HCT116 (cell line): ENCODE measurements around the gene SLC2A4. TPM values are rescaled to one million over a fixed set of nuclear protein-coding genes. Genes with fewer than 3 reads are reported as not detected.

Source experiments
- ATAC-seq: fragments of 200-7000 bp; cut with Tn5 transposase; 2 replicates; pipeline ENCODE4 v1.9.1; 2020; ENCODE audit warnings: mild to moderate bottlenecking, moderate library complexity
- BruUV-seq: library from RNA; stranded (reverse); fragments of 400-500 nt; replicated peaks from 2 replicates; lab custom pipeline; 2021; lab: Mats Ljungman, UMichigan
- CTCF ChIA-PET: fragments of 300-600 bp; sonication (Branson Sonifier 250); formaldehyde crosslinking; loops from one replicate; lab custom pipeline; 2021; ENCODE audit warnings: antibody characterized with exemption; lab: Charles Lee
- POLR2A ChIA-PET: fragments of 300-600, 350-600 bp; sonication (Branson Sonifier 250); formaldehyde crosslinking; loops from one replicate; lab custom pipeline; 2021; ENCODE audit warnings: antibody characterized with exemption; lab: Charles Lee
- RAD21 ChIA-PET, 2 experiments: fragments of 300-600 bp; sonication (Branson Sonifier 250); formaldehyde crosslinking; loops; one replicate each; lab custom pipeline; 2023; ENCODE audit warnings: low total read pairs in 2 of 2; ENCODE audit not compliant: uncharacterized antibody in 2 of 2, unreplicated experiment in 2 of 2, low non-redundant PET in 1 of 2; lab: Charles Lee
- DNase-seq: peaks from one replicate; pipeline ENCODE4 v3.0.0-alpha.2; 2010; ENCODE audit warnings: low read depth, low spot score
- H2AFZ ChIP-seq: fragments of 200-600 bp; shearing (Covaris generic), sonication (generic); 2 replicates; pipeline ENCODE4 v1.6.1; 2017; ENCODE audit warnings: low read depth, mixed run types, mixed read lengths, antibody characterized with exemption, low read length; ENCODE audit not compliant: poor library complexity, severe bottlenecking
- H3K27ac ChIP-seq: 2 replicates; pipeline ENCODE4 v1.5.1; 2012; ENCODE audit warnings: low read depth, low read length
- H3K27me3 ChIP-seq: fragments of 200-600 bp; sonication (generic); 2 replicates; pipeline ENCODE4 v1.6.1; 2016; ENCODE audit warnings: mixed run types, low read length, mixed read lengths; ENCODE audit not compliant: insufficient read depth
- H3K36me3 ChIP-seq, 2 experiments: fragments of 200-500 bp in 1 of 2; fragments of 200-600 bp in 1 of 2; sonication (Bioruptor generic) in 1 of 2; sonication (generic) in 1 of 2; 2 replicates each; pipeline versions ENCODE4 v1.5.1 to v1.6.1; 2014 to 2016; ENCODE audit warnings: low read length in 2 of 2, inconsistent platforms in 1 of 2, mixed read lengths in 1 of 2, mixed run types in 1 of 2; ENCODE audit not compliant: insufficient read depth in 2 of 2, control insufficient read depth in 1 of 2
- H3K4me1 ChIP-seq, 2 experiments: fragments of 200-600 bp in 1 of 2; sonication (generic) in 1 of 2; 2 replicates each; pipeline versions ENCODE4 v1.5.1 to v1.6.1; 2012 to 2017; ENCODE audit warnings: low read length in 2 of 2, inconsistent platforms in 1 of 2, mild to moderate bottlenecking in 1 of 2, mixed read lengths in 1 of 2, mixed run types in 1 of 2, moderate library complexity in 1 of 2; ENCODE audit not compliant: insufficient read depth in 2 of 2, control insufficient read depth in 1 of 2
- H3K4me2 ChIP-seq: fragments of 200-600 bp; sonication (generic); 2 replicates; pipeline ENCODE4 v1.6.1; 2017; ENCODE audit warnings: mixed run types, low read length, mixed read lengths
- H3K4me3 ChIP-seq, 2 experiments: fragments of 200-600 bp in 1 of 2; sonication (generic) in 1 of 2; replicated peaks in 1 of 2; 2 replicates each; pipeline ENCODE4 v1.5.1; 2011 to 2016; ENCODE audit warnings: low read length in 2 of 2, control low read depth in 1 of 2, low read depth in 1 of 2, mild to moderate bottlenecking in 1 of 2, mixed read lengths in 1 of 2, mixed run types in 1 of 2
- H3K79me2 ChIP-seq: fragments of 200-600 bp; sonication (generic); 2 replicates; pipeline ENCODE4 v1.6.1; 2017; ENCODE audit warnings: mild to moderate bottlenecking, mixed run types, low read length, moderate library complexity, mixed read lengths; ENCODE audit not compliant: insufficient read depth
- H3K9ac ChIP-seq: fragments of 200-600 bp; sonication (generic); 2 replicates; pipeline ENCODE4 v1.6.1; 2016; ENCODE audit warnings: low read length, mixed read lengths
- H3K9me2 ChIP-seq: fragments of 200-600 bp; sonication (generic), shearing (Covaris generic); 2 replicates; pipeline ENCODE4 v1.6.1; 2017; ENCODE audit warnings: mixed run types, mild to moderate bottlenecking, moderate library complexity; ENCODE audit not compliant: insufficient read depth
- H3K9me3 ChIP-seq, 2 experiments: fragments of 200-500 bp in 1 of 2; fragments of 200-600 bp in 1 of 2; sonication (Bioruptor generic) in 1 of 2; sonication (generic) in 1 of 2; 2 replicates each; pipeline ENCODE4 v1.6.1; 2014 to 2017; ENCODE audit warnings: low read length in 2 of 2, mixed read lengths in 2 of 2, inconsistent platforms in 1 of 2, low read depth in 1 of 2, mild to moderate bottlenecking in 1 of 2, mixed run types in 1 of 2, moderate library complexity in 1 of 2; ENCODE audit not compliant: control insufficient read depth in 1 of 2, insufficient read depth in 1 of 2
- H4K20me1 ChIP-seq: fragments of 200-600 bp; sonication (generic), shearing (Covaris generic); 2 replicates; pipeline ENCODE4 v1.6.1; 2017; ENCODE audit warnings: mixed run types, mild to moderate bottlenecking, moderate library complexity; ENCODE audit not compliant: insufficient read depth
- CBX3 ChIP-seq: IDR thresholded peaks from 2 replicates; pipeline ENCODE4 v1.6.1; 2012; ENCODE audit warnings: low read depth
- ELF1 ChIP-seq: IDR thresholded peaks from 2 replicates; pipeline ENCODE4 v1.6.1; 2012; ENCODE audit warnings: low read depth, borderline replicate concordance
- EZH2 ChIP-seq: fragments of 200-600 bp; sonication (generic); IDR thresholded peaks from 2 replicates; pipeline ENCODE4 v1.6.1; 2017; ENCODE audit warnings: antibody characterized with exemption, mixed run types
- EZH2phosphoT487 ChIP-seq: fragments of 200-600 bp; IDR thresholded peaks from 2 replicates; pipeline ENCODE4 v1.6.1; 2018; ENCODE audit warnings: antibody characterized with exemption, borderline replicate concordance
- FOSL1 ChIP-seq: IDR thresholded peaks from 2 replicates; pipeline ENCODE4 v1.6.1; 2012; ENCODE audit warnings: low read depth
- JUND ChIP-seq: IDR thresholded peaks from 2 replicates; pipeline ENCODE4 v1.6.1; 2012
- POLR2A ChIP-seq: IDR thresholded peaks from 2 replicates; pipeline ENCODE4 v1.7.0; 2011; ENCODE audit warnings: borderline replicate concordance; ENCODE audit not compliant: insufficient read depth, insufficient read length; ENCODE audit errors: extremely low read depth
- POLR2AphosphoS5 ChIP-seq: IDR thresholded peaks from 2 replicates; pipeline ENCODE4 v1.6.1; 2011; ENCODE audit warnings: mild to moderate bottlenecking, low read depth, low read length, moderate library complexity
- RAD21 ChIP-seq: IDR thresholded peaks from 2 replicates; pipeline ENCODE4 v1.6.1; 2012; ENCODE audit warnings: low read depth, mild to moderate bottlenecking
- SIN3A ChIP-seq: IDR thresholded peaks from 2 replicates; pipeline ENCODE4 v1.6.1; 2012; ENCODE audit warnings: low read depth
- TCF7L2 ChIP-seq: IDR thresholded peaks from 2 replicates; pipeline ENCODE4 v1.7.0; 2011; ENCODE audit warnings: borderline replicate concordance, inconsistent platforms; ENCODE audit not compliant: insufficient read depth, insufficient read length; ENCODE audit errors: extremely low read depth
- YY1 ChIP-seq: IDR thresholded peaks from 2 replicates; pipeline ENCODE4 v1.6.1; 2011; ENCODE audit warnings: low read length, low read depth, moderate library complexity, mild to moderate bottlenecking; ENCODE audit not compliant: insufficient replicate concordance; ENCODE audit errors: extremely low read depth
- ZFX ChIP-seq: fragments of 450-650 bp; IDR thresholded peaks from 2 replicates; pipeline ENCODE4 v1.6.1; 2017
- intact Hi-C: fragments of 100-400 bp; cut with micrococcal nuclease; formaldehyde crosslinking; loops from 2 replicates; pipeline ENCODE4 v1.10.0; 2022
- total RNA-seq: library from RNA; stranded (reverse); gene quantifications from one replicate; pipeline ENCODE4 v1.2.1, GENCODE V29; 2021; ENCODE audit not compliant: unreplicated experiment
- TF ChIP-seq, protein P1 (sequence below): IDR thresholded peaks from 2 replicates; pipeline ENCODE4 v1.6.1; 2011; ENCODE audit warnings: mild to moderate bottlenecking, low read length, moderate library complexity; ENCODE audit not compliant: insufficient replicate concordance; ENCODE audit errors: extremely low read depth
- TF ChIP-seq, protein P2 (sequence below): IDR thresholded peaks from 2 replicates; pipeline ENCODE4 v1.6.1; 2012; ENCODE audit warnings: low read depth
- TF ChIP-seq, protein P3 (sequence below): IDR thresholded peaks from 2 replicates; pipeline ENCODE4 v1.6.1; 2012
- TF ChIP-seq, protein P4 (sequence below): IDR thresholded peaks from 2 replicates; pipeline ENCODE4 v1.6.1; 2012
- TF ChIP-seq, protein P5 (sequence below), 3 experiments: fragments of 200-600 bp in 1 of 3; sonication (generic) in 1 of 3; IDR thresholded peaks in 2 of 3; conservative IDR thresholded peaks in 1 of 3; 2 replicates each; pipeline ENCODE4 v1.5.1; 2012 to 2017; ENCODE audit warnings: low read depth in 2 of 3, low read length in 2 of 3, antibody characterized with exemption in 1 of 3, borderline replicate concordance in 1 of 3, control low read depth in 1 of 3, mild to moderate bottlenecking in 1 of 3, mixed read lengths in 1 of 3, mixed run types in 1 of 3, moderate library complexity in 1 of 3; ENCODE audit not compliant: insufficient read depth in 1 of 3

SLC2A4 gene
- total RNA-seq, 1 experiment from 2014 or later: 2.5 TPM

DNA sequence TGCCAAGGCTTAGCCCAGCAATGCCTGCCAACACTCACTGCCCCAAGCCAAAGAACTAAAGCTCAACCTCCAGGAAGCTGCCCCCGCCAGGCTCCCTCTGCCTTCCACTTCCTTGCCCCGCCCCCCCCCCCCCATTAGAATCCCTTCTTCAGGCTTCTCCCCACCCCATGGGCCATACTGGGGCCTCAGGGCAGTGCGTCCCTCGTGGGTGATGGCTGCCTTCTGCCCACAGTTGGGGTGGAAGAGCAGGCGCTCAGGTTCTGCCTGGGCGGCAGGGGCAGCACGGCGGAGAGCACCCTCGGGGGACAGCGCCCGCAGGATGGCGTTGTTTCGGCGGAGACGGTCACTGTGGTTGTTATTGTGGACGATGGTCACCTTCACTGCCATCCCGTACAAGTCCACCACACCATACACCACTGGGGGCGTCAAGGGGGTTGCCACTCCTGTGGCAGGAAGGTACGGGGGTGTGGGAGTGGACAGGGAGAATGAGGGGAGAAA lies 43.6 kb downstream of the SLC2A4 start:
- Histone ChIP-seq H3K9me2 (no peaks in the 10 kb centered on the region), H4K20me1 (no peaks in the 10 kb centered on the region), H3K4me3 (no peak overlapping the region), H3K4me1 (peaks cover 0 to 18% of the 10 kb centered on the region in 2 experiments; a peak in 3 of 4 replicates), H2AFZ (no peak overlapping the region), H3K79me2 (peaks cover 20% of the 10 kb centered on the region; the same call in 1 of the 2 replicates), H3K4me2 (no peak overlapping the region), H3K27ac (peak overlapping the region; percentile 29; the same call in 1 of the 2 replicates), H3K27me3 (no peaks in the 10 kb centered on the region), H3K36me3 (peaks cover 24 to 49% of the 10 kb centered on the region in 2 experiments; a peak in 3 of 4 replicates), H3K9ac (no peak overlapping the region), H3K9me3 (no peaks in the 10 kb centered on the region)
- no TSS peak for BruUV-seq
- intact Hi-C loops: no loop called here
- ATAC-seq (no peak), DNase-seq (no peak)
- TF ChIP-seq POLR2A: no peak
- TF ChIP-seq, protein P1, sequence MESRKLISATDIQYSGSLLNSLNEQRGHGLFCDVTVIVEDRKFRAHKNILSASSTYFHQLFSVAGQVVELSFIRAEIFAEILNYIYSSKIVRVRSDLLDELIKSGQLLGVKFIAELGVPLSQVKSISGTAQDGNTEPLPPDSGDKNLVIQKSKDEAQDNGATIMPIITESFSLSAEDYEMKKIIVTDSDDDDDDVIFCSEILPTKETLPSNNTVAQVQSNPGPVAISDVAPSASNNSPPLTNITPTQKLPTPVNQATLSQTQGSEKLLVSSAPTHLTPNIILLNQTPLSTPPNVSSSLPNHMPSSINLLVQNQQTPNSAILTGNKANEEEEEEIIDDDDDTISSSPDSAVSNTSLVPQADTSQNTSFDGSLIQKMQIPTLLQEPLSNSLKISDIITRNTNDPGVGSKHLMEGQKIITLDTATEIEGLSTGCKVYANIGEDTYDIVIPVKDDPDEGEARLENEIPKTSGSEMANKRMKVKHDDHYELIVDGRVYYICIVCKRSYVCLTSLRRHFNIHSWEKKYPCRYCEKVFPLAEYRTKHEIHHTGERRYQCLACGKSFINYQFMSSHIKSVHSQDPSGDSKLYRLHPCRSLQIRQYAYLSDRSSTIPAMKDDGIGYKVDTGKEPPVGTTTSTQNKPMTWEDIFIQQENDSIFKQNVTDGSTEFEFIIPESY: no peak
- TF ChIP-seq RAD21: no peak
- TF ChIP-seq, protein P2, sequence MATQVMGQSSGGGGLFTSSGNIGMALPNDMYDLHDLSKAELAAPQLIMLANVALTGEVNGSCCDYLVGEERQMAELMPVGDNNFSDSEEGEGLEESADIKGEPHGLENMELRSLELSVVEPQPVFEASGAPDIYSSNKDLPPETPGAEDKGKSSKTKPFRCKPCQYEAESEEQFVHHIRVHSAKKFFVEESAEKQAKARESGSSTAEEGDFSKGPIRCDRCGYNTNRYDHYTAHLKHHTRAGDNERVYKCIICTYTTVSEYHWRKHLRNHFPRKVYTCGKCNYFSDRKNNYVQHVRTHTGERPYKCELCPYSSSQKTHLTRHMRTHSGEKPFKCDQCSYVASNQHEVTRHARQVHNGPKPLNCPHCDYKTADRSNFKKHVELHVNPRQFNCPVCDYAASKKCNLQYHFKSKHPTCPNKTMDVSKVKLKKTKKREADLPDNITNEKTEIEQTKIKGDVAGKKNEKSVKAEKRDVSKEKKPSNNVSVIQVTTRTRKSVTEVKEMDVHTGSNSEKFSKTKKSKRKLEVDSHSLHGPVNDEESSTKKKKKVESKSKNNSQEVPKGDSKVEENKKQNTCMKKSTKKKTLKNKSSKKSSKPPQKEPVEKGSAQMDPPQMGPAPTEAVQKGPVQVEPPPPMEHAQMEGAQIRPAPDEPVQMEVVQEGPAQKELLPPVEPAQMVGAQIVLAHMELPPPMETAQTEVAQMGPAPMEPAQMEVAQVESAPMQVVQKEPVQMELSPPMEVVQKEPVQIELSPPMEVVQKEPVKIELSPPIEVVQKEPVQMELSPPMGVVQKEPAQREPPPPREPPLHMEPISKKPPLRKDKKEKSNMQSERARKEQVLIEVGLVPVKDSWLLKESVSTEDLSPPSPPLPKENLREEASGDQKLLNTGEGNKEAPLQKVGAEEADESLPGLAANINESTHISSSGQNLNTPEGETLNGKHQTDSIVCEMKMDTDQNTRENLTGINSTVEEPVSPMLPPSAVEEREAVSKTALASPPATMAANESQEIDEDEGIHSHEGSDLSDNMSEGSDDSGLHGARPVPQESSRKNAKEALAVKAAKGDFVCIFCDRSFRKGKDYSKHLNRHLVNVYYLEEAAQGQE: no peak
- TF ChIP-seq ELF1: no peak
- TF ChIP-seq JUND: no peak
- TF ChIP-seq CBX3: no peak
- TF ChIP-seq FOSL1: no peak
- no peak for TF ChIP-seq YY1
- no peak for TF ChIP-seq TCF7L2
- TF ChIP-seq, protein P3, sequence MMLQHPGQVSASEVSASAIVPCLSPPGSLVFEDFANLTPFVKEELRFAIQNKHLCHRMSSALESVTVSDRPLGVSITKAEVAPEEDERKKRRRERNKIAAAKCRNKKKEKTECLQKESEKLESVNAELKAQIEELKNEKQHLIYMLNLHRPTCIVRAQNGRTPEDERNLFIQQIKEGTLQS: no peak
- TF ChIP-seq, protein P4, sequence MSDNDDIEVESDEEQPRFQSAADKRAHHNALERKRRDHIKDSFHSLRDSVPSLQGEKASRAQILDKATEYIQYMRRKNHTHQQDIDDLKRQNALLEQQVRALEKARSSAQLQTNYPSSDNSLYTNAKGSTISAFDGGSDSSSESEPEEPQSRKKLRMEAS: no peak
- no peak for TF ChIP-seq ZFX
- TF ChIP-seq, protein P5, sequence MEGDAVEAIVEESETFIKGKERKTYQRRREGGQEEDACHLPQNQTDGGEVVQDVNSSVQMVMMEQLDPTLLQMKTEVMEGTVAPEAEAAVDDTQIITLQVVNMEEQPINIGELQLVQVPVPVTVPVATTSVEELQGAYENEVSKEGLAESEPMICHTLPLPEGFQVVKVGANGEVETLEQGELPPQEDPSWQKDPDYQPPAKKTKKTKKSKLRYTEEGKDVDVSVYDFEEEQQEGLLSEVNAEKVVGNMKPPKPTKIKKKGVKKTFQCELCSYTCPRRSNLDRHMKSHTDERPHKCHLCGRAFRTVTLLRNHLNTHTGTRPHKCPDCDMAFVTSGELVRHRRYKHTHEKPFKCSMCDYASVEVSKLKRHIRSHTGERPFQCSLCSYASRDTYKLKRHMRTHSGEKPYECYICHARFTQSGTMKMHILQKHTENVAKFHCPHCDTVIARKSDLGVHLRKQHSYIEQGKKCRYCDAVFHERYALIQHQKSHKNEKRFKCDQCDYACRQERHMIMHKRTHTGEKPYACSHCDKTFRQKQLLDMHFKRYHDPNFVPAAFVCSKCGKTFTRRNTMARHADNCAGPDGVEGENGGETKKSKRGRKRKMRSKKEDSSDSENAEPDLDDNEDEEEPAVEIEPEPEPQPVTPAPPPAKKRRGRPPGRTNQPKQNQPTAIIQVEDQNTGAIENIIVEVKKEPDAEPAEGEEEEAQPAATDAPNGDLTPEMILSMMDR (IDR thresholded peaks at IDR 0.05 in 2 of 3, conservative IDR thresholded peaks at IDR 0.05 in 1 of 3; ENCODE audit: borderline replicate concordance in 1 of 3, insufficient read depth in 1 of 3, low read depth in 2 of 3, low read length in 2 of 3): no peak
- TF ChIP-seq EZH2phosphoT487: no peak
- TF ChIP-seq POLR2AphosphoS5: no peak
- TF ChIP-seq SIN3A: no peak
- TF ChIP-seq EZH2: no peak
- ChIA-PET CTCF (interaction anchor here (0.7 to 1.2 kb wide), 3 partner anchors 11 to 236 kb away, joined by 3 to 4 read pairs (median 3); no protein-coding TSS in a partner anchor), RAD21 (no interaction called here), POLR2A (no interaction called here)
